HG03439 (cell line): Measurements from ENCODE around the gene RFX6.

Experiments
- ATAC-seq: cut with Tn5 transposase; IDR thresholded peaks from one replicate; pipeline ENCODE4 v1.9.1; 2021; ENCODE audit warnings: mild to moderate bottlenecking, moderate library complexity; ENCODE audit not compliant: unreplicated experiment

RFX6 gene

GRCh38 chr6:116894669-116895068 lies 17.6 kb downstream of the RFX6 start:
- ATAC-seq = no peak

- ATAC-seq = no peak
Observed at GRCh38 chr6:116895935-116896334, 18.9 kb downstream of the RFX6 start.

GRCh38 chr6:116902634-116903033 lies 25.6 kb downstream of the RFX6 start:
- no peak for ATAC-seq

- ATAC-seq = no peak
Observed at GRCh38 chr6:116922853-116923548, 46.0 kb downstream of the RFX6 start.

- ATAC-seq = no peak
Observed at GRCh38 chr6:116924245-116924644, 47.2 kb downstream of the RFX6 start.

GRCh38 chr6:116925088-116925794 lies 48.2 kb downstream of the RFX6 start:
- ATAC-seq = no peak

- ATAC-seq = no peak
Observed at GRCh38 chr6:116928677-116929076, 51.6 kb downstream of the RFX6 start.

GRCh38 chr6:116929825-116930224 lies 52.8 kb downstream of the RFX6 start:
- no peak for ATAC-seq

- no peak for ATAC-seq
Observed at GRCh38 chr6:116931456-116931855, 54.4 kb downstream of the RFX6 start.

GRCh38 chr6:116932496-116932895 lies 55.5 kb downstream of the RFX6 start:
- no peak for ATAC-seq

GRCh38 chr6:116933485-116933884 lies 56.4 kb downstream of the RFX6 start:
- no peak for ATAC-seq

- ATAC-seq = no peak
Observed at GRCh38 chr6:116938305-116938704, 61.3 kb downstream of the RFX6 start.

- no peak for ATAC-seq
Observed at GRCh38 chr6:116941727-116942126, 64.7 kb downstream of the RFX6 start.

- no peak for ATAC-seq
Observed at GRCh38 chr6:116945809-116946208, 68.8 kb downstream of the RFX6 start.

GRCh38 chr6:116948533-116949304 lies 71.7 kb downstream of the RFX6 start:
- no peak for ATAC-seq

- ATAC-seq = no peak
Observed at GRCh38 chr6:116949964-116950363, 72.9 kb downstream of the RFX6 start.

- no peak for ATAC-seq
Observed at GRCh38 chr6:116954335-116954734, 77.3 kb downstream of the RFX6 start.

GRCh38 chr6:116954938-116955337 lies 77.9 kb downstream of the RFX6 start:
- no peak for ATAC-seq

- ATAC-seq = no peak
Observed at GRCh38 chr6:116955773-116956172, 78.7 kb downstream of the RFX6 start.

GRCh38 chr6:116963972-116964371 lies 86.9 kb downstream of the RFX6 start:
- no peak for ATAC-seq

- ATAC-seq = no peak
Observed at GRCh38 chr6:116966675-116967576, 89.9 kb downstream of the RFX6 start.
